Measurements from ENCODE around the gene HMGN1.

HMGN1 gene

DNA sequence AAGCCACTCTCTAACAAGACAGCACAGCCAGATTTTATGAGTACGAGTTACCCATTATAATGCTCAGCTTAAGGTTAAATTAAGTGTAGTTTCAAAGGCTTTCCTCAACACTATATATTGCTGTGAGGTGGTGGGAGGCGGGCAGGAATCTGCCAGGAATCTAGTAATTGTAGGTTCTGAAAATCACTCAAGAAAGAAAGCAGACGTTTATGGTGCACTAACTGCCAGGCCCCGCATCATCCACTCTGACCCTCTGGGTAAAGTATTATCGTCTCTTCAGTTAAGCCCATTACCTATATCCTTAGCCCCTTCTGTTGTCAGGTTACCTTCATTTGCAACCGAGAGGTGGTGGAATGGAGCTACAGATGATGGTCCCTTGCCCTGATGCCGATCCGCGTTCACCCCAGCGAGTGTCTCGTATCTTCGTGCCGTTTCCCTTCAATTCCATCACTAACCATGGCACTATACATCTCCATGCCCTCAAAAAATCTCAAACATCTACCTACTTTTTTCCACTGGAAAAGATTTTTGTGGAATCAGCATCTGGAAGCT, 12.4 kb downstream of the HMGN1 start:
- H3K4me3 ChIP-seq (ENCODE audit: low read depth, low read length), result no peak overlapping the region

DNA sequence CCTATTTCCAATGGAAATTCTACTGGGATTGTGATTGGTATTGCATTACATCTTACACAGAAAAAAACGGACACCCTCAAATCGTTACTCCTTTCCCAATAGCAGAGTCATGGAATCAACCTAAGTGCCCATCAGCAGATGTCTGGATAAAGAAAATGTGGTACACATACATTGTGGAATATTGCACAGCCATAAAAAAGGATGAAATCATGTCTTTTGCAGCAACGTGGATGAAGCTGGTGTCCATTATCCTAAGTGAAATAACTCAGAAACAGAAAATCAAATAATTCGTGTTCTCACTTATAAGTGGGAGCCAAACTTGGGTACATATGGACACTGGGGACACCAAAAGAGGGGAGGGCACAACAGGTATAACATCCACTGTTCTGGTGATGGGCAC, 14.3 kb downstream of the HMGN1 start:
- H3K4me3 ChIP-seq (ENCODE audit: low read depth, low read length), result no peak overlapping the region

GRCh38 chr21:39332175-39332574, 16.7 kb downstream of the HMGN1 start:
- H3K4me3 ChIP-seq (ENCODE audit: low read depth, low read length), result no peak overlapping the region

GRCh38 chr21:39330001-39330400, 18.9 kb downstream of the HMGN1 start:
- no peak overlapping the region for H3K4me3 ChIP-seq (ENCODE audit: low read depth, low read length)

DNA sequence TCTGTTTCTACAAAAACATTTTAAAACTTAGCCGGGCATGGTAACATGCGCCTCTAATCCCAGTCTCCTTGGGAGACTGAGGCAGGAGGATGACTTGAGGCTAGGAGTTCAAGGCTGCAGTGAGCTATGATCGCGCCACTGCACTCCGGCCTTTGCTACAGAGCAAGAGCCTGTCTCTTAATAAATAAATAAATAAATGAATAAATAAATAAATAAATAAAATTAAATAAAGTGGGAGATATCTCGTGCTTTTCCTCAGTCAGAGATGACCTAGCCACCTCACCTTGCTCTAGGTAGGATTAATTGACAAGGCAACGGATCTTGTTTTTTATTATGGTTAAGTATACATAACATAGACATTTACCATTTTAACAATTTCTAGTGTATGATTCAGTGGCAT, 21.2 kb downstream of the HMGN1 start:
- H3K4me3 ChIP-seq (ENCODE audit: low read depth, low read length), result no peak overlapping the region

GRCh38 chr21:39326607-39327307, 22.1 kb downstream of the HMGN1 start:
- no peak overlapping the region for H3K4me3 ChIP-seq (ENCODE audit: low read depth, low read length)

DNA sequence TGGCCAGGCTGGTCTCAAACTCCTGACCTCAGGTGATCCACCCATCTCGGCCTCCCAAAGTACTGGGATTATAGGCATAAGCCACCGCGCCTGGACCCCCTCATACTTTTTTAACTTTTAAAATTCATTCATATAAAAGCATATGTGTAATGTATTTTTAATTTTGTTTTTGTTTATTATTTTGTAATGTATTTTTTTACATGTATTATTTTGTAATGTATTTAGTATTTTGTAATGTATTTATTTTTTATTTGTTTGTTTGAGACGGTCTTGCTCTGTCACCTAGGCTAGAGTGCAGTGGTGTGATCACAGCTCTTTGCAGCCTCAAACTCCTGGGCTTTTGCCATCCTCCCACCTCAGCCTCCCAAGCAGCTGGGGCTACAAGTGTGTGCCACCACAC, 23.4 kb downstream of the HMGN1 start:
- H3K4me3 ChIP-seq (ENCODE audit: low read depth, low read length), result no peak overlapping the region

DNA sequence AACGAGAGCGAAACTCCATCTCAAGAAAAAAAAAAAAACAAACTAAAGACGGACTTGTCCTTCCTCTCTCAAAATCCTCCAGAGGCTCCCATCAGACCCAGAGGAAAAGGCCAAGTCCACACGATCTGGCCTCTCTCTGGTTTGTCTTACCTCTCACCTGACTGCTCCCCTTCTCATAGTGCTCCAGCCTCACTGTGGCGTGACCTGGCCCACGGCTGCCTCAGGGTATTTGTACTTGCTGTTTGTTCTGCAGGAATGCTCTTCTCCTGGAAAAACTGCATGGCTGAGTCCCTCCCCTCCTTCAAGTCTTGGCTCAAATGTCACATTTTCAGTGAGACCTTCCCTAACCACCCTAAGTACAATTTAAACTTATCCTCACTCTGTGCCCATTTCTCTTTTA, 27.5 kb downstream of the HMGN1 start:
- H3K4me3 ChIP-seq (ENCODE audit: low read depth, low read length), result no peak overlapping the region

- no peak overlapping the region for H3K4me3 ChIP-seq (ENCODE audit: low read depth, low read length)
These were observed 29.0 kb downstream of the HMGN1 start for GRCh38 chr21:39319814-39320332.

DNA sequence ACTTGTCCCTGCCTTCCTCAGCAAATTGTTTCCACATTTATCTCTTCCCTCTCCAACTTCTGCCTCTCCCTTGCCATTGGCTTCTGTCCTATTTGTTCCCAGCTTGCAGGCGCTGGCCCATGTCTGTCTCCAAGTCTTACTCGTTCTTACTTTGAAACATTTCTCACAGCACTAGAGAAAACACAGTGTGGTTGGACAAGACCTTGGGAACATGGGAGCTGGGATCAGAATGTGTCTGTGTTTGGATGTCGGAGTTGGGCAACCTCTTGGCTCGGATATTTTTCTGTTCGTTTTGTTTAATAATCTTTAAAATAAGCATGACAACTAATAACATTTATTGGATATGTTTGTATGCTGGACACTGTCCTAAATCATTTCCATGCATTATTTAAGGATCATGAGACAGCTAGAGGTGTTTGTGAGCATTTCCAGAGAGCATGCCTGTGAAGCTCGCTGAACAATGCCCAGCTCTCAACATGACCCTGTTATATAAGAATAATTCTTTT, 29.6 kb downstream of the HMGN1 start:
- no peak overlapping the region for H3K4me3 ChIP-seq (ENCODE audit: low read depth, low read length)

DNA sequence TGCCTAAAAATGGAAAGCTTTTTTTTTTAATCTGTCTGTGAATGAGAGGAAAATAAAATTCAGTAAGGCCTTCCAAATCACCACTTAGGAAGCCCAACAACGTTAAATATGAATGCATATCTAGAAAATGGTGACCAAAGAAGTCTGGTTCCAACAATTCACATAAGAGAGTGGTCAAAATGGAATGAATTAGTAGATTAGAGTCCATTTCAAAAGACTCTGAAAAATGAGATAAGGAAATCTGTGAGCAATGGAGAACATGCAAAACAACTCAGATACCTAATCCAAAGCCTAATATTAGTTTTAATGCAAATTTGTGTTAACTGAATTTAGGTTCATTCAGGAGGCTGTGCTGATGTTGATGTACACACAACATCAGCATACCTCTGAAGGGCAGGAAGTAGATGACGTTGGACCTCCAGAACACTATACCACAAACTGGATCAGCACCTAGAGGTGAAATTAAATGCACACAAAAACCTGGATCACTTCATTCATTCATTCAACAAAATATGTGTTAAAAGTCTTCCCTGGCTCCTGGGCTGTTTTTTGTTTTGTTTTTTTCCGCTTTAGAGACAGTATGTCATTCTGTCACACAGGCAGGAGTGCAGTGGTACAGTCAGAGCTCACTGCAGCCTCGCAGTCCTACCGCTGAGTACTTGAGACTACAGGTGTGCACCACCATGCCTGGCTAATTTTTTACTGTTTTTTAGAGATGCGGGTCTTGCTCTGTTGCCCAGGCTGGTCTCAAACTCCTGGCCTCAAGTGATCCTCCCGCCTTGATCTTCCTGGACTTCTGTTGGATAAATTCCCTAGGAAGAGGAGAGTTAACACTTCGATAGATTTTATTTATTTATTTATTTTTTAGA, 30.6 kb downstream of the HMGN1 start:
- H3K4me3 ChIP-seq (ENCODE audit: low read depth, low read length), result no peak overlapping the region

GRCh38 chr21:39317134-39318090, 31.5 kb downstream of the HMGN1 start:
- no peak overlapping the region for H3K4me3 ChIP-seq (ENCODE audit: low read depth, low read length)

GRCh38 chr21:39316729-39317128, 32.2 kb downstream of the HMGN1 start:
- no peak overlapping the region for H3K4me3 ChIP-seq (ENCODE audit: low read depth, low read length)

DNA sequence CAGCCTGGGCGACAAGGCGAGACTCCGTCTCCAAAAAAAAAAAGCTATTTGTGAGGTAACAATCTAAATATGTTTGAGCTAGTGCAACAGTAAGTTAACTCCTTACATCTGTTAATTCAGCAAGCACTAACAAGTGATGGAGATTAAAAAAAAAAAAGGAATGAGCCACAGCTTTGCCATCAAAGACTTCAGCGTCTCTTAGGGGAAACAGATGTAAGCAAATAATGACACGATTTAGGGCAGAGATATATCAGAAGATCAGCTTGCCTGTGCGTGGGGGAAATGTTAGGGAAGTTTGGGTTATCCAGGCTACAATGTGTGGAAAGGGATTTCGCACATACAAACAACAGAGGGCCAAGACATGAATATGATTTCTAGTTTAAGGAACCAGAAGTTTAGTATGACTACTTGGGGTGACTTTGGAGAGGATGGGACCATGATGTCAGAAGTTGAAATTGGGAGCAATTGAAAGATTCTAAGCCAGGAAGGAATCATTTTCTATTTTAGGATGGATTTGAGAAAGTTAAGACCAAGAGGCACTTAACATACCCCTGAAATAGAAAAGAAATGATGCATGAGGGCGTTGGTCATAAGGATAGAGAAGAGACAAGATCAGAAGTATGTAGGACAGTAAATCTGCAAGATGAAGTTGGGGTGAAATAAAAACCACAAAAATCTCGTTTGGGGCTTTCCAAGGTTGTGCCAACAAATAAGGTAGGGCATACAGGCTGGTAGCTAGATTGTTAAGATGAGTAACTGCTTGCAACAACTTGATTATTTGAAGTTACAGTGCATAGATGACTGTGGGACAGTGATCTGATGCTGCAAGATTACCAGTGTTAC, 33.1 kb downstream of the HMGN1 start:
- H3K4me3 ChIP-seq (ENCODE audit: low read depth, low read length), result no peak overlapping the region

DNA sequence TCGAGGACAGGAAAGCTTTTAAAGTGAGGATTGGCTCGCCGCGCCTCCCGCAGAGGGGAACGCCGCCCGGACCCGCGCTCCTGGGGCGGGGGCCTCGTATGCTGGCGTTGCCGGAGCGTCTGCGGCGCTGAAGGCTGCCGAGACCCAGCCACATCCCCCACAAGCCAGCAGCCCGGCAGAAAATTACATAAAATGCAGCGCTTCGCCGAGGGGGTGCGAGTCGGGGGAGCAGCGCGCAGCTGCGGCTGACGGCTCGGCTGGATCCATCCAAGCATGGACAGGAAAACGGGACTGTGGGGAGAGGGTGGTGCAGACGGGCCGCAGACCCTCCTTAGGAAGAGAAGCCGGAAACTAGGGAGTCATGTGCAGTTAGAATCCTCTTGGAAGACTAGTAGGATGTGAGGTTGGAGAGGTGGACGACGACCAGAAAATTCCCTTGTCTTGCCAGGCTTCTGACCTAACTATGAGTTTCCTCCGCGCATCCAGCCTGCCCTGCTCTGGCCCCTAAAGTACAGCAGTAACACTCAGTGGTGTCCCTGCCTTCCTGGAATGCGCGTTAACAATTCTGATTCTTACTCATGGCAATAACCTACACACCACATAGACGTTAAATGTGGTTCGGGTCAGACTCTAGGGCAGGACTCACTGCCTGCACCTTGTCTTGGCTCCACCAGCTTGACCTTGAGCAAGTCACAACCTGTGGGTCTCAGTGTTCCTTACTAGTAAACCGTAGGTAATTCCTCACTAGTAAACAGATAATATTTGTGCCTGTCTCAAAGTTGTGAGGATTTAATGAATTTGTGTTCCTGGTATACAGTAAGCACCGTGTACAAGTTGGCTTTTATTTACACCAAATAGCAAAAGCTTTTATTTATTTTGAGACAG, 34.5 kb downstream of the HMGN1 start:
- H3K4me3 ChIP-seq (ENCODE audit: low read depth, low read length), result peak overlapping the region; percentile 69

GRCh38 chr21:39313571-39314142, 35.2 kb downstream of the HMGN1 start, which contains the start of gene BRWD1:
BRWD1 (minus strand) TSS chr21:39313632; CDS start chr21:39313491, 141 bp downstream.
- peak within 1 kb of the TSS; percentile 69 for H3K4me3 ChIP-seq (ENCODE audit: low read depth, low read length)

- peak overlapping the region; percentile 69 for H3K4me3 ChIP-seq (ENCODE audit: low read depth, low read length)
These were observed 35.8 kb downstream of the HMGN1 start for GRCh38 chr21:39313042-39313570.

All from iPS-11a (cell line).